ENCODE measurements around the gene GALK2.

DNA sequence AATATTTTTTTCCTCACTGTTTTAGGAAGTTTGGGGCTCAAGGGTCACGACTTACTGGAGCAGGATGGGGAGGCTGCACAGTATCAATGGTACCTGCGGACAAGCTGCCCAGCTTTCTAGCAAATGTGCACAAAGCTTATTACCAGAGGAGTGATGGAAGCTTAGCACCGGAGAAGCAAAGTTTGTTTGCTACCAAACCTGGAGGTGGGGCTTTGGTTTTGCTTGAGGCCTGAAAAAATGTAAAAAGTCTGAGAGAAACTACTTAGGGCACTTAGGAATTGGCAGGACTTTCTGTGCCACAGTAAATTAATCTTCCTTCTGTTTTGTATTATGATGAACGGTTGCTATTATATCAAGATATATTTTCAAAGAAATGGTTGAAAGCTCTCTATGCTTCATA lies 157.9 kb downstream of the GALK2 start:
- TF ChIP-seq CTCF (IDR thresholded peaks at IDR 0.05; ENCODE audit: insufficient read depth, low read length, poor library complexity, severe bottlenecking): no peak
- no peak for TF ChIP-seq EZH2phosphoT487 (conservative IDR thresholded peaks at IDR 0.05; ENCODE audit: low read length)
